CD14-positive monocyte (primary cell): Measurements from ENCODE around the gene PPP1R2. TPM values are rescaled to one million over a fixed set of nuclear protein-coding genes. Genes with fewer than 3 reads are reported as not detected.

Source experiments
- DNase-seq, 3 donors: peaks; one replicate each; pipeline ENCODE4 v3.0.0-alpha.2; 2011 to 2022
- H2AFZ ChIP-seq: 2 replicates; pipeline ENCODE4 v1.6.0; 2012; ENCODE audit warnings: mild to moderate bottlenecking, low read depth, low read length, inconsistent platforms; ENCODE audit not compliant: insufficient read depth, poor library complexity, severe bottlenecking
- H3K27ac ChIP-seq, 2 donors: 1 replicate in 1 of 2; 2 replicates in 1 of 2; pipeline ENCODE4 v1.5.1; 2012 to 2013; ENCODE audit warnings: low read length in 2 of 2, control low read depth in 1 of 2, inconsistent platforms in 1 of 2, low read depth in 1 of 2, mild to moderate bottlenecking in 1 of 2
- H3K27me3 ChIP-seq, 2 donors: one replicate each; pipeline versions ENCODE4 v1.6.0 to v1.6.1; 2011 to 2013; ENCODE audit warnings: low read length in 2 of 2; ENCODE audit not compliant: control insufficient read depth in 2 of 2, insufficient read depth in 2 of 2
- H3K36me3 ChIP-seq, 2 donors: replicated peaks in 1 of 2; 1 replicate in 1 of 2; 2 replicates in 1 of 2; pipeline versions ENCODE4 v1.5.1 to v1.6.1; 2012 to 2013; ENCODE audit warnings: low read length in 2 of 2, control low read depth in 1 of 2, inconsistent platforms in 1 of 2, mild to moderate bottlenecking in 1 of 2; ENCODE audit not compliant: insufficient read depth in 2 of 2, control insufficient read depth in 1 of 2
- H3K4me1 ChIP-seq, 2 donors: 1 replicate in 1 of 2; 2 replicates in 1 of 2; pipeline versions ENCODE4 v1.5.1 to v1.6.1; 2012 to 2013; ENCODE audit warnings: low read length in 2 of 2, control low read depth in 1 of 2, inconsistent platforms in 1 of 2, mild to moderate bottlenecking in 1 of 2, moderate library complexity in 1 of 2; ENCODE audit not compliant: insufficient read depth in 2 of 2, control insufficient read depth in 1 of 2
- H3K4me2 ChIP-seq: replicated peaks from 2 replicates; pipeline ENCODE3; 2012; ENCODE audit warnings: low read length, moderate library complexity, mild to moderate bottlenecking; ENCODE audit not compliant: poor library complexity, severe bottlenecking; ENCODE audit errors: extremely low read depth
- H3K4me3 ChIP-seq, 3 experiments: fragments of 200-600 bp in 1 of 3; sonication (generic) in 1 of 3; replicated peaks in 1 of 3; 1 replicate in 2 of 3; 2 replicates in 1 of 3; pipeline ENCODE4 v1.5.1; 2011 to 2013; ENCODE audit warnings: low read length in 3 of 3, mild to moderate bottlenecking in 3 of 3, control low read depth in 2 of 3, low read depth in 2 of 3, inconsistent platforms in 1 of 3, moderate library complexity in 1 of 3
- H3K79me2 ChIP-seq: 2 replicates; pipeline ENCODE4 v1.6.0; 2012; ENCODE audit warnings: mild to moderate bottlenecking, control low read depth, inconsistent platforms, low read length, moderate library complexity; ENCODE audit not compliant: insufficient read depth
- H3K9ac ChIP-seq: 2 replicates; pipeline ENCODE4 v1.6.0; 2017; ENCODE audit warnings: low read length, mild to moderate bottlenecking; ENCODE audit not compliant: insufficient read depth, poor library complexity, severe bottlenecking
- H3K9me3 ChIP-seq, 2 donors: replicated peaks in 1 of 2; 1 replicate in 1 of 2; 2 replicates in 1 of 2; pipeline versions ENCODE4 v1.5.1 to v1.6.1; 2012 to 2013; ENCODE audit warnings: low read length in 2 of 2, control low read depth in 1 of 2; ENCODE audit not compliant: control insufficient read depth in 1 of 2, insufficient read depth in 1 of 2
- H4K20me1 ChIP-seq: 2 replicates; pipeline ENCODE4 v1.6.0; 2012; ENCODE audit warnings: mild to moderate bottlenecking, low read length, control low read depth, moderate library complexity; ENCODE audit not compliant: insufficient read depth
- H3K27ac Mint-ChIP-seq, 7 donors: one replicate each; pipeline ENCODE4 v1.8.0; 2020; ENCODE audit warnings: mild to moderate bottlenecking in 7 of 7, mixed read lengths in 7 of 7, moderate library complexity in 6 of 7, inconsistent platforms in 2 of 7
- H3K27me3 Mint-ChIP-seq, 3 donors: one replicate each; pipeline ENCODE4 v1.8.0; 2021 to 2022; ENCODE audit warnings: low read depth in 3 of 3, mild to moderate bottlenecking in 3 of 3, mixed read lengths in 3 of 3, moderate library complexity in 3 of 3, inconsistent platforms in 1 of 3
- H3K36me3 Mint-ChIP-seq, 2 donors: one replicate each; pipeline ENCODE4 v1.8.0; 2020; ENCODE audit warnings: mixed read lengths in 2 of 2, inconsistent platforms in 1 of 2, mild to moderate bottlenecking in 1 of 2
- H3K4me1 Mint-ChIP-seq: one replicate; pipeline ENCODE4 v1.8.0; 2020; ENCODE audit warnings: mild to moderate bottlenecking, mixed read lengths
- H3K4me3 Mint-ChIP-seq, 2 donors: one replicate each; pipeline ENCODE4 v1.8.0; 2020; ENCODE audit warnings: mild to moderate bottlenecking in 2 of 2, mixed read lengths in 2 of 2, moderate library complexity in 1 of 2
- H3K9me3 Mint-ChIP-seq, 7 donors: one replicate each; pipeline ENCODE4 v1.8.0; 2020 to 2022; ENCODE audit warnings: mixed read lengths in 7 of 7, mild to moderate bottlenecking in 6 of 7, moderate library complexity in 6 of 7, inconsistent platforms in 2 of 7
- WGBS: methylation state at CpG from one replicate; pipeline ENCODE4 v1.1.5; 2013; ENCODE audit warnings: missing lambda C conversion rate; ENCODE audit not compliant: insufficient coverage; 5-methylcytosine and 5-hydroxymethylcytosine counted together
- intact Hi-C, 2 donors: fragments of 100-400 bp; cut with micrococcal nuclease; formaldehyde crosslinking; loops; one replicate each; pipeline versions ENCODE4 v1.15.0 to v1.15.1; 2023
- polyA plus RNA-seq, 3 donors: library from polyadenylated mRNA; depleted of rRNA in 1 of 3; unstranded in 2 of 3; stranded (reverse) in 1 of 3; fragments of 300-500 nt in 2 of 3; fragments of >200 nt in 1 of 3; fragmentation: Illumina TruSeq in 2 of 3; gene quantifications; 1 replicate in 2 of 3; 2 replicates in 1 of 3; pipeline ENCODE4 v1.2.3, GENCODE V29; 2012 to 2021
- TF ChIP-seq, protein P1 (sequence below): fragments of 200-600 bp; IDR thresholded peaks from one replicate; pipeline ENCODE4 v1.8.0; 2022; ENCODE audit warnings: antibody characterized with exemption, mild to moderate bottlenecking

Gene PPP1R2
- polyA plus RNA-seq, 3 donors: 21.0 to 121 (median 118) TPM

DNA sequence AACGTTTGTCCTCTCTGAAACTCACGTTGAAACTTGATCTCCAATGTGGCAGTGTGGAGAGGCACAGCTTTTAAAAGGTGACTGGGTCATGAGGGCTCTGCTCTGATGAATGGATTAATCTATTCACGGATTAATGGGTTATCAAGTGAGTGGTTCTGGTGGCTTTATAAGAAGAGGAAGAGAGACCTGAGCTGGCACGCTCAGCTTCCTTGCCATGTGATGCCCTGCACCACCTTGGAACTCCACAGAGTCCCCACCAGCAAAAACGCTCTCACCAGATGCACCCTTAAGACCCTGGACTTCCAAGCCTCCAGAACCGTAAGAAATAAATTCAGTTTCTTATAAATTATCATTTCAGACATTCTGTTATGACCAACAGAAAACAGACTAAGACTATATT, 2.6 kb downstream of the PPP1R2 start:
- intact Hi-C loops: loop anchor here (5.0 to 10.0 kb wide), 3 partner anchors 98 to 364 kb away; partner anchors contain the start of genes ACAP2 (in 1 of the 2), TNK2 (in 1 of the 2) and XXYLT1 (in 1 of the 2)
- Mint-ChIP-seq H3K9me3 (peaks cover 0 to 2% (median 0%) of the 10 kb centered on the region in 7 donors), H3K27me3 (peaks cover 14 to 22% (median 22%) of the 10 kb centered on the region in 3 donors), H3K36me3 (peaks cover under 1 to 11% of the 10 kb centered on the region in 2 donors), H3K4me3 (peak overlapping the region in 1 of 2 donors; percentile 43), H3K4me1 (peaks cover 50% of the 10 kb centered on the region), H3K27ac (no peak overlapping the region)
- peak overlapping the region; percentile 81 for H3K4me2 ChIP-seq
- no peak overlapping the region for H3K27ac ChIP-seq
- no peak for DNase-seq
- no peak overlapping the region for H3K4me3 ChIP-seq
- peaks cover 77% of the 10 kb centered on the region for H3K79me2 ChIP-seq
- H3K9me3 ChIP-seq: no peaks in the 10 kb centered on the region
- peaks cover 27 to 33% of the 10 kb centered on the region in 2 donors for H3K4me1 ChIP-seq
- H3K27me3 ChIP-seq: peaks cover 8 to 16% of the 10 kb centered on the region in 2 donors
- H4K20me1 ChIP-seq: peaks cover 79% of the 10 kb centered on the region
- H3K36me3 ChIP-seq: no peaks in the 10 kb centered on the region
- no peak overlapping the region for H3K9ac ChIP-seq
- no peak overlapping the region for H2AFZ ChIP-seq
- TF ChIP-seq, protein P1, sequence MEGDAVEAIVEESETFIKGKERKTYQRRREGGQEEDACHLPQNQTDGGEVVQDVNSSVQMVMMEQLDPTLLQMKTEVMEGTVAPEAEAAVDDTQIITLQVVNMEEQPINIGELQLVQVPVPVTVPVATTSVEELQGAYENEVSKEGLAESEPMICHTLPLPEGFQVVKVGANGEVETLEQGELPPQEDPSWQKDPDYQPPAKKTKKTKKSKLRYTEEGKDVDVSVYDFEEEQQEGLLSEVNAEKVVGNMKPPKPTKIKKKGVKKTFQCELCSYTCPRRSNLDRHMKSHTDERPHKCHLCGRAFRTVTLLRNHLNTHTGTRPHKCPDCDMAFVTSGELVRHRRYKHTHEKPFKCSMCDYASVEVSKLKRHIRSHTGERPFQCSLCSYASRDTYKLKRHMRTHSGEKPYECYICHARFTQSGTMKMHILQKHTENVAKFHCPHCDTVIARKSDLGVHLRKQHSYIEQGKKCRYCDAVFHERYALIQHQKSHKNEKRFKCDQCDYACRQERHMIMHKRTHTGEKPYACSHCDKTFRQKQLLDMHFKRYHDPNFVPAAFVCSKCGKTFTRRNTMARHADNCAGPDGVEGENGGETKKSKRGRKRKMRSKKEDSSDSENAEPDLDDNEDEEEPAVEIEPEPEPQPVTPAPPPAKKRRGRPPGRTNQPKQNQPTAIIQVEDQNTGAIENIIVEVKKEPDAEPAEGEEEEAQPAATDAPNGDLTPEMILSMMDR: no peak
- WGBS: 27% methylated on average over 3 of the region's 6 CpGs

DNA sequence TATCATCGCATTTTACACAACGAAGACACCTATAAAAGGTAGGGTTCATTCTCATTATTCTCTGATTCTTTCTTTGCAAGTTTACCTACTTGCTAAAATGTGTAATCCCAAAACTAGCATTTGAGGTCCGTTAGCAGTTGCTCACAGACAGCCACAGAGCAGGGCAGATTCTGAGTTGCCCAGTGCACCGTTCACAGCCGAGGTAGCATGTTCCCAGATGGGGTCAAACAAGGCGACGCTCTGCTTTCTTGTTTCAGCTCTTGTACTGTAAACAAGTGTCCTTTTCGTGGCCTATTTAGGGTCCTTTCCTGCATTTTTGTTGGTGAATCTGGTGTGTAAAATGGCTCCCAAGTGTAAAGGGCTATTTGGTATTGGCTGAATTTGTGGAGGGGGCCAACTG, 3.1 kb downstream of the PPP1R2 start:
- Histone ChIP-seq H2AFZ (no peak overlapping the region), H4K20me1 (peaks cover 84% of the 10 kb centered on the region), H3K9ac (no peak overlapping the region), H3K27ac (no peak overlapping the region), H3K4me1 (peaks cover 27 to 33% of the 10 kb centered on the region in 2 donors), H3K9me3 (no peaks in the 10 kb centered on the region), H3K27me3 (peaks cover 8 to 15% of the 10 kb centered on the region in 2 donors), H3K36me3 (peaks cover 0 to 3% of the 10 kb centered on the region in 2 donors), H3K4me3 (no peak overlapping the region), H3K4me2 (no peak overlapping the region), H3K79me2 (peaks cover 82% of the 10 kb centered on the region)
- no peak for DNase-seq
- Mint-ChIP-seq H3K27ac (peak overlapping the region in 1 of 7 donors; percentile 14), H3K27me3 (peaks cover 12 to 17% (median 17%) of the 10 kb centered on the region in 3 donors), H3K4me3 (no peak overlapping the region), H3K9me3 (peaks cover 0 to 2% (median 0%) of the 10 kb centered on the region in 7 donors), H3K4me1 (peaks cover 50% of the 10 kb centered on the region), H3K36me3 (peaks cover 4 to 16% of the 10 kb centered on the region in 2 donors)
- intact Hi-C loops: loop anchor here (5.0 to 10.0 kb wide), 3 partner anchors 98 to 365 kb away; partner anchors contain the start of genes ACAP2 (in 1 of the 2), TNK2 (in 1 of the 2) and XXYLT1 (in 1 of the 2)
- 98% methylated on average over 6 of the region's 8 CpGs for WGBS
- TF ChIP-seq, protein P1: no peak
